Stomach (tissue), 9 donors: Measurements from ENCODE around the gene SMG5. TPM values are rescaled to one million over a fixed set of nuclear protein-coding genes. Genes with fewer than 3 reads are reported as not detected.

Source experiments
- DNase-seq, 2 donors: peaks; one replicate each; pipeline versions ENCODE4 v3.0.0 to v3.0.0-alpha.2; 2013 to 2019
- H3K27ac ChIP-seq, 5 donors: fragments of 200-600 bp in 4 of 5; sonication (generic) in 4 of 5; one replicate each; pipeline ENCODE4 v1.5.1; 2013 to 2019; ENCODE audit warnings: mild to moderate bottlenecking in 1 of 5, moderate library complexity in 1 of 5
- H3K27me3 ChIP-seq, 3 donors: fragments of 200-600 bp; sonication (generic); one replicate each; pipeline ENCODE4 v1.5.1; 2017 to 2019; ENCODE audit warnings: mixed run types in 1 of 3
- H3K36me3 ChIP-seq, 4 donors: fragments of 200-600 bp; sonication (generic); 1 replicate in 3 of 4; 2 replicates in 1 of 4; pipeline ENCODE4 v1.5.1; 2016 to 2019
- H3K4me1 ChIP-seq, 4 donors: fragments of 200-600 bp; sonication (generic); one replicate each; pipeline ENCODE4 v1.5.1; 2016 to 2019
- H3K4me3 ChIP-seq, 4 donors: fragments of 200-600 bp; sonication (generic) in 3 of 4; one replicate each; pipeline ENCODE4 v1.5.1; 2016 to 2019; ENCODE audit warnings: mild to moderate bottlenecking in 1 of 4
- H3K9me3 ChIP-seq, 4 donors: fragments of 200-600 bp; sonication (generic); one replicate each; pipeline ENCODE4 v1.5.1; 2016 to 2019
- CTCF ChIP-seq, 7 experiments: fragments of 450-650 bp in 4 of 7; fragments of 200-600 bp in 3 of 7; sonication (generic) in 3 of 7; IDR thresholded peaks; one replicate each; pipeline ENCODE4 v1.5.1; 2016 to 2019; ENCODE audit warnings: antibody characterized with exemption in 7 of 7, control low read depth in 2 of 7, mild to moderate bottlenecking in 1 of 7
- EP300 ChIP-seq: sonication (generic); formaldehyde crosslinking; IDR thresholded peaks from one replicate; pipeline ENCODE4 v1.6.1; 2017; ENCODE audit warnings: antibody characterized with exemption
- POLR2A ChIP-seq, 4 donors: fragments of 450-650 bp; IDR thresholded peaks; one replicate each; pipeline ENCODE4 v1.6.1; 2016; ENCODE audit warnings: antibody characterized with exemption in 4 of 4, control low read depth in 2 of 4, mild to moderate bottlenecking in 1 of 4, moderate library complexity in 1 of 4
- POLR2AphosphoS5 ChIP-seq, 3 donors: sonication (generic); formaldehyde crosslinking; IDR thresholded peaks; one replicate each; pipeline ENCODE4 v1.6.1; 2016; ENCODE audit warnings: antibody characterized with exemption in 3 of 3
- WGBS, 5 donors: extraction: QIAGEN DNeasy Blood & Tissue Kit in 3 of 5; methylation state at CpG; one replicate each; pipeline versions ENCODE4 v1.1.5 to v1.1.7; 2013 to 2018; 5-methylcytosine and 5-hydroxymethylcytosine counted together
- intact Hi-C: fragments of 100-400 bp; cut with DNase I; formaldehyde crosslinking; loops from one replicate; pipeline ENCODE4 v1.15.1; 2023; ENCODE audit warnings: low total_unique reads
- polyA plus RNA-seq, 3 donors: library from polyadenylated mRNA; stranded (reverse); fragments of 200-250 nt; gene quantifications; one replicate each; pipeline ENCODE4 v1.2.3, GENCODE V29; 2013
- total RNA-seq, 5 donors: library from RNA; depleted of rRNA; stranded (reverse); fragments of >200 nt; gene quantifications; one replicate each; pipeline versions ENCODE4 v1.1.0 to v1.2.3, GENCODE V29; 2014 to 2016
- donor health status: healthy with polysubstance abuse.
- donor health status: Bipolar disorder and iron deficiency.
- donor health status: healthy.

Gene SMG5
- total and polyA plus RNA-seq, 8 donors = 20.2 to 199 (median 36.5) TPM

GRCh38 chr1:156316909-156317308 is 34.3 kb upstream of the SMG5 start:
- WGBS, 5 donors = 83 to 93% (median 91%) methylated on average over 7 of the region's 7 CpGs
- Histone ChIP-seq H3K36me3 (peaks cover 83 to 100% (median 100%) of the 10 kb centered on the region in 4 donors), H3K27me3 (no peaks in the 10 kb centered on the region), H3K4me3 (no peak overlapping the region), H3K4me1 (no peaks in the 10 kb centered on the region), H3K27ac (no peak overlapping the region), H3K9me3 (no peaks in the 10 kb centered on the region)
- no peak for DNase-seq
- TF ChIP-seq POLR2A (IDR thresholded peaks at IDR 0.05) (no peak), CTCF (IDR thresholded peaks at IDR 0.05) (no peak), POLR2AphosphoS5 (IDR thresholded peaks at IDR 0.05) (no peak), EP300 (no peak)
- intact Hi-C loops = no loop called here

GRCh38 chr1:156310962-156311361 is 28.3 kb upstream of the SMG5 start:
- no peaks in the 10 kb centered on the region for H3K27me3 ChIP-seq
- 72 to 90% (median 86%) methylated on average over 6 of the region's 6 CpGs for WGBS, 5 donors
- H3K4me1 ChIP-seq = no peaks in the 10 kb centered on the region
- H3K36me3 ChIP-seq = peaks cover 74 to 100% (median 100%) of the 10 kb centered on the region in 4 donors
- no peak overlapping the region for H3K4me3 ChIP-seq
- DNase-seq = no peak
- no peak overlapping the region for H3K27ac ChIP-seq
- H3K9me3 ChIP-seq = no peaks in the 10 kb centered on the region
- TF ChIP-seq POLR2AphosphoS5 (IDR thresholded peaks at IDR 0.05) (no peak), CTCF (IDR thresholded peaks at IDR 0.05) (no peak), POLR2A (IDR thresholded peaks at IDR 0.05) (no peak), EP300 (no peak)
- intact Hi-C loops = no loop called here

- no peak for DNase-seq
These were observed 25.5 kb upstream of the SMG5 start for GRCh38 chr1:156308078-156308477.

GRCh38 chr1:156305215-156305614 is 22.6 kb upstream of the SMG5 start:
- Histone ChIP-seq H3K27ac (no peak overlapping the region), H3K27me3 (no peaks in the 10 kb centered on the region), H3K9me3 (no peaks in the 10 kb centered on the region), H3K4me1 (no peaks in the 10 kb centered on the region), H3K4me3 (no peak overlapping the region), H3K36me3 (peaks cover 37 to 65% (median 63%) of the 10 kb centered on the region in 4 donors)
- 65 to 81% (median 77%) methylated on average over 2 of the region's 2 CpGs for whole genome bisulfite sequencing, 5 donors
- no peak for TF ChIP-seq CTCF (IDR thresholded peaks at IDR 0.05)
- no peak for TF ChIP-seq POLR2A (IDR thresholded peaks at IDR 0.05)
- TF ChIP-seq EP300 = no peak
- no peak for TF ChIP-seq POLR2AphosphoS5 (IDR thresholded peaks at IDR 0.05)
- no peak for DNase-seq
- intact Hi-C loops = no loop called here

More at GRCh38 chr1:156308078-156308477, 25.5 kb upstream of the SMG5 start:
- no peaks in the 10 kb centered on the region for H3K4me1 ChIP-seq
- no peaks in the 10 kb centered on the region for H3K9me3 ChIP-seq
- H3K4me3 ChIP-seq = no peak overlapping the region
- peaks cover 49 to 94% (median 91%) of the 10 kb centered on the region in 4 donors for H3K36me3 ChIP-seq
- TF ChIP-seq EP300 = no peak
- H3K27me3 ChIP-seq = no peaks in the 10 kb centered on the region
- H3K27ac ChIP-seq = no peak overlapping the region
- intact Hi-C loops = no loop called here

- intact Hi-C loops = no loop called here
- peaks cover 17 to 45% (median 43%) of the 10 kb centered on the region in 4 donors for H3K36me3 ChIP-seq
- H3K27me3 ChIP-seq = no peaks in the 10 kb centered on the region
- 93 to 97% (median 95%) methylated on average over 3 to 4 of the region's 4 CpGs for WGBS, 5 donors
- TF ChIP-seq CTCF (IDR thresholded peaks at IDR 0.05) (no peak), EP300 (no peak), POLR2AphosphoS5 (IDR thresholded peaks at IDR 0.05) (no peak), POLR2A (IDR thresholded peaks at IDR 0.05) (no peak)
- no peaks in the 10 kb centered on the region for H3K4me1 ChIP-seq
- H3K9me3 ChIP-seq = no peaks in the 10 kb centered on the region
- DNase-seq = no peak
- H3K4me3 ChIP-seq = no peak overlapping the region
- no peak overlapping the region for H3K27ac ChIP-seq
These were observed 20.6 kb upstream of the SMG5 start for GRCh38 chr1:156303241-156303640.
